Measurements from ENCODE around the gene MED14.

GRCh38 chrX:40661489-40661888, 73.9 kb downstream of the MED14 start:
- no peak for TF ChIP-seq CTCF (IDR thresholded peaks at IDR 0.05)
- no peak for TF ChIP-seq EZH2 (IDR thresholded peaks at IDR 0.05; ENCODE audit: borderline replicate concordance, insufficient read depth, low read depth, low read length, poor library complexity, severe bottlenecking)

All from B cell (primary cell).